Activated naive CD4-positive, alpha-beta T cell treated with anti-CD3 and anti-CD28 coated beads, Interleukin-2, amount 50 U/mL, for 16 hours (primary cell): ENCODE results near the gene MRPS34.

ENCODE experiments used
- DNase-seq: peaks from one replicate; pipeline ENCODE4 v3.0.0-alpha.2; 2020

MRPS34 gene

DNA sequence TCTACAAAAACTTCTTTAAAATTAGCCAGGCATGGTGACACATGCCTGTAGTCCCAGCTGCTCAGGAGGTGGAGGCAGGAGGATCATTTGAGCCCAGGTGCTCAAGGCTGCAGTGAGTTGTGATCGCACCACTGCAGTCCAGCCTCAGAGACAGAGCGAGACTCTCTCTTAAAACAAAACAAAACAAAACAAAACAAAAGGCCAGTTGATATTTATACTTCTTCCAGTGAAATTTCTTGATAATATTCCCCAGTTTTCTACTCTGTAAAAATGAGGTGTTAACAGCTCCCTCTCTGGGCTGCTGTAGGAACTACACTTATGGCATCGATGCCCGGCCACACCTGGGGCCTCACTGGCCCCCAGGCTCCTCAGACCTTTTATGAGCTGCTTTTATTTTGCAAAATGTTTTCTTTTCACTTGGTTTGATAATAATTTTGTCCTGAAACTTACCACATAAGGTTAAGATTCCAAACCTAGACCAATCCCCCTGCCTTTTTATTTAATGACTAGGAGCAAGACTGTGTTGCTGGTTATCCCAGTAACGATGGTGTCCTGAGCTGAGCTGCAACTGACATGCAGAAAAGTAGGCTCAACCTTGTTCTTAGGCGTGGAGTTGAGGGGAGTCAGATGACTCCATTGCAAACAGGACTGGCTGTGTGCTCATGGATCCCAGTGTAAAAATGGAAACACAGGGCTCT is 49.3 kb downstream of the MRPS34 start:
- peak; percentile 24 for DNase-seq
